GM12878 (cell line): ENCODE measurements around the gene MS4A6A. TPM values are rescaled to one million over a fixed set of nuclear protein-coding genes. Genes with fewer than 3 reads are reported as not detected.

Experiments
- BACH1 ChIP-seq: fragments of 450-650 bp; IDR thresholded peaks from 2 replicates; pipeline ENCODE4 v1.6.1; 2017; ENCODE audit warnings: mild to moderate bottlenecking, borderline replicate concordance
- BCL11A ChIP-seq: IDR thresholded peaks from 2 replicates; pipeline ENCODE4 v1.6.1; 2011; ENCODE audit warnings: low read depth, low read length
- BCLAF1 ChIP-seq: fragments of 450-650 bp; IDR thresholded peaks from 2 replicates; pipeline ENCODE4 v1.6.1; 2017; ENCODE audit warnings: antibody characterized with exemption, mild to moderate bottlenecking, moderate library complexity
- CREB1 ChIP-seq: IDR thresholded peaks from 2 replicates; pipeline ENCODE4 v1.6.1; 2012; ENCODE audit warnings: low read depth, mild to moderate bottlenecking, inconsistent platforms
- EGR1 ChIP-seq, 2 experiments: IDR thresholded peaks; 1 replicate in 1 of 2; 2 replicates in 1 of 2; pipeline ENCODE4 v1.6.1; 2011 to 2012; ENCODE audit warnings: low read depth in 2 of 2, low read length in 2 of 2, borderline replicate concordance in 1 of 2, mild to moderate bottlenecking in 1 of 2, moderate library complexity in 1 of 2
- FOS ChIP-seq: IDR thresholded peaks from 3 replicates; pipeline ENCODE4 v1.6.1; 2011; ENCODE audit warnings: borderline replicate concordance; ENCODE audit not compliant: insufficient read length; ENCODE audit errors: extremely low read depth
- HCFC1 ChIP-seq: fragments of 150-350 bp; IDR thresholded peaks from 2 replicates; pipeline ENCODE4 v1.6.1; 2014; ENCODE audit warnings: low read length
- HDAC2 ChIP-seq: fragments of 200-600 bp; sonication (generic); IDR thresholded peaks from 2 replicates; pipeline ENCODE4 v1.6.1; 2017
- IRF4 ChIP-seq: IDR thresholded peaks from 2 replicates; pipeline ENCODE4 v1.6.1; 2011; ENCODE audit warnings: low read depth, low read length
- LARP7 ChIP-seq: fragments of 450-650 bp; IDR thresholded peaks from 2 replicates; pipeline ENCODE4 v1.6.1; 2017; ENCODE audit warnings: mild to moderate bottlenecking
- NBN ChIP-seq: fragments of 450-650 bp; IDR thresholded peaks from 2 replicates; pipeline ENCODE4 v1.6.1; 2016
- NFYA ChIP-seq: IDR thresholded peaks from 2 replicates; pipeline ENCODE4 v1.6.1; 2011; ENCODE audit warnings: low read depth, mild to moderate bottlenecking, low read length, improper control_type of control experiment, borderline replicate concordance
- NKRF ChIP-seq: fragments of 450-650 bp; conservative IDR thresholded peaks from 2 replicates; pipeline ENCODE4 v1.6.1; 2017; ENCODE audit warnings: mild to moderate bottlenecking, moderate library complexity
- NR2C2 ChIP-seq: IDR thresholded peaks from 2 replicates; pipeline ENCODE4 v1.6.1; 2011; ENCODE audit warnings: borderline replicate concordance, low read depth; ENCODE audit not compliant: control insufficient read depth, insufficient read length
- PKNOX1 ChIP-seq: fragments of 450-650 bp; IDR thresholded peaks from 2 replicates; pipeline ENCODE4 v1.6.1; 2016; ENCODE audit warnings: mild to moderate bottlenecking
- RELA ChIP-seq: fragments of 450-650 bp; IDR thresholded peaks from 2 replicates; pipeline ENCODE4 v1.8.0; 2014; ENCODE audit warnings: borderline replicate concordance; ENCODE audit not compliant: partially characterized antibody
- SIN3A ChIP-seq: IDR thresholded peaks from 2 replicates; pipeline ENCODE4 v1.6.1; 2012; ENCODE audit warnings: low read depth, low read length, improper control_type of control experiment
- SKIL ChIP-seq: fragments of 450-650 bp; IDR thresholded peaks from 2 replicates; pipeline ENCODE4 v1.6.1; 2017; ENCODE audit warnings: mild to moderate bottlenecking, low read depth, inconsistent platforms; ENCODE audit not compliant: poor library complexity, severe bottlenecking
- SMAD5 ChIP-seq: IDR thresholded peaks from 2 replicates; pipeline ENCODE4 v1.6.1; 2016; ENCODE audit warnings: antibody characterized with exemption, low read depth
- STAT3 ChIP-seq: IDR thresholded peaks from 2 replicates; pipeline ENCODE4 v1.6.1; 2011; ENCODE audit warnings: low read depth, low read length, improper control_type of control experiment
- TARDBP ChIP-seq: IDR thresholded peaks from 2 replicates; pipeline ENCODE4 v1.6.1; 2016; ENCODE audit warnings: borderline replicate concordance
- TBL1XR1 ChIP-seq: IDR thresholded peaks from 2 replicates; pipeline ENCODE4 v1.6.1; 2012; ENCODE audit warnings: low read depth, low read length, improper control_type of control experiment
- WRNIP1 ChIP-seq: IDR thresholded peaks from 2 replicates; pipeline ENCODE4 v1.6.1; 2011; ENCODE audit warnings: low read depth, low read length, improper control_type of control experiment, borderline replicate concordance
- ZSCAN29 ChIP-seq: fragments of 450-650 bp; IDR thresholded peaks from 2 replicates; pipeline ENCODE4 v1.6.1; 2017; ENCODE audit warnings: mild to moderate bottlenecking, moderate library complexity
- polyA plus RNA-seq, 11 experiments: library from polyadenylated mRNA; depleted of rRNA in 4 of 11; unstranded in 6 of 11; stranded (reverse) in 5 of 11; fragments of >200 nt; fragmentation: Nextera tagmentation in 4 of 11; fragmentation: Illumina TruSeq in 1 of 11; extraction: Ambion mirVana in 4 of 11; extraction: Trizol in 1 of 11; gene quantifications; 1 replicate in 1 of 11; 2 replicates in 10 of 11; pipeline versions ENCODE4 v1.2.1 to v1.2.3, GENCODE V29; 2011 to 2016; ENCODE audit warnings: inconsistent platforms in 2 of 11, missing spikeins in 2 of 11, low read depth in 1 of 11
- total RNA-seq, 4 experiments: library from RNA; depleted of rRNA in 3 of 4; stranded (reverse); fragments of >200 nt in 3 of 4; fragmentation: Illumina TruSeq in 1 of 4; extraction: Trizol in 1 of 4; gene quantifications; 2 replicates each; pipeline versions ENCODE4 v1.2.1 to v1.2.3, GENCODE V29; 2013 to 2021

MS4A6A gene
- total and polyA plus RNA-seq, 10 of the 15 experiments (the other 5 are each of a cell fraction or from before 2014, with no cell fraction given): 0.75 to 30.7 (median 9.0) TPM

GRCh38 chr11:60193687-60194433 lies 11.0 kb upstream of the MS4A6A start (continued):
- TF ChIP-seq NFYA: no peak
- TF ChIP-seq ZSCAN29: no peak
- no peak for TF ChIP-seq PKNOX1
- TF ChIP-seq HCFC1: no peak
- TF ChIP-seq HDAC2: no peak
- TF ChIP-seq SIN3A: no peak
- TF ChIP-seq BCLAF1: no peak
- TF ChIP-seq BACH1: 0 out of 2 replicates have a peak, but pooled peaks have one; percentile 14
- TF ChIP-seq FOS: no peak
- TF ChIP-seq WRNIP1: no peak
- TF ChIP-seq SKIL: peak; percentile 90
- TF ChIP-seq NKRF: no peak
- TF ChIP-seq RELA: no peak
- peak; percentile 41; the same call in 1 of the 2 replicates for TF ChIP-seq SMAD5
- TF ChIP-seq BCL11A: peak; percentile 37; the same call in 1 of the 2 replicates
- no peak; the same call in 1 of the 2 replicates for TF ChIP-seq CREB1
- no peak for TF ChIP-seq TBL1XR1
- TF ChIP-seq LARP7: no peak
- TF ChIP-seq EGR1 (IDR thresholded peaks at IDR 0.05; ENCODE audit: borderline replicate concordance in 1 of 2, low read depth in 2 of 2, low read length in 2 of 2): no peak
- TF ChIP-seq IRF4: peak; percentile 47; the same call in 1 of the 2 replicates
- no peak for TF ChIP-seq STAT3
- no peak for TF ChIP-seq NR2C2
- TF ChIP-seq NBN: peak; percentile 84; the same call in 1 of the 2 replicates
- TF ChIP-seq TARDBP: 0 out of 2 replicates have a peak, but pooled peaks have one; percentile 54
